GM12864 (cell line): ENCODE data around the gene CCKAR.
"Not testable (repeated sequence)": the region's sequence is repeated elsewhere in the genome, so short reads cannot be mapped to it uniquely, and the experiment has no call there.

ENCODE experiments used
- DNase-seq: peaks from one replicate; pipeline ENCODE4 v3.0.0-alpha.2; 2011; ENCODE audit warnings: low read depth
- H3K4me3 ChIP-seq: 2 replicates; pipeline ENCODE4 v1.5.1; 2011; ENCODE audit warnings: mild to moderate bottlenecking, low read depth, low read length, control low read depth
- TF ChIP-seq, protein P1 (sequence below): IDR thresholded peaks from 2 replicates; pipeline ENCODE4 v1.5.1; 2011; ENCODE audit warnings: low read depth, mild to moderate bottlenecking, moderate library complexity, low read length, control low read depth, inconsistent platforms; ENCODE audit errors: missing control alignments

Gene CCKAR

DNA sequence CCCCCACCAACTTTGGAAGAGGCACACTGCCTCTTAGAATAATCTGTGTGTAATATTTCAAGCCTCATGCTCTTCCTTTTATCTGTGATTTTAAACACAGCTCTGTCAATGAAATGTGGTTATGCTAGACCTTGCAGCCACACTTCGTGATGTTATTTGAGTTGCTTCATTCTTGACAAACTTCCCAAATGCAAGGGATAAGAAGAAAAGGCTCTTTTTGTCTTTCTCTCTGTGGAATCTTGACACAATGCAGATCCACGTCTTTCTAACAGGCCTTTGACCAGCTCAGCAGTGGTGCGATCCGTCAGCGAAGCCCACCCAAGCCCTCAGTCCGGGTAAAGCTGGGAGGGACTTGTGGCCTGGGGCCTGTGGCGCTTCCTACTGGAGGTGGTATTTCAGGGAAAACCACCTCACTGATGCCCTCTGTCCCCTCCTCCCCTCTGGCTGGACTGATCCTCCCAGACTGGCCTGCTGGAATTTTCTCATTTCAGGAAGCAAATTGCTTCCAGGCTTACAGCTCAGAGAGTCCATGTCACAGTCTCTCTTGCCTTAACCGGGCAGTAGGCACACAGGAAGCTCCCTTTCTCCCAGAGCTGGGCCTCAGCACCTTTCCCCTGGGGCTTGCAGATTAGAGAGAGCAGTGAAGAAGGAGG lies 19.5 kb upstream of the CCKAR start:
- H3K4me3 ChIP-seq: no peak overlapping the region
- no peak for DNase-seq
- TF ChIP-seq, protein P1, sequence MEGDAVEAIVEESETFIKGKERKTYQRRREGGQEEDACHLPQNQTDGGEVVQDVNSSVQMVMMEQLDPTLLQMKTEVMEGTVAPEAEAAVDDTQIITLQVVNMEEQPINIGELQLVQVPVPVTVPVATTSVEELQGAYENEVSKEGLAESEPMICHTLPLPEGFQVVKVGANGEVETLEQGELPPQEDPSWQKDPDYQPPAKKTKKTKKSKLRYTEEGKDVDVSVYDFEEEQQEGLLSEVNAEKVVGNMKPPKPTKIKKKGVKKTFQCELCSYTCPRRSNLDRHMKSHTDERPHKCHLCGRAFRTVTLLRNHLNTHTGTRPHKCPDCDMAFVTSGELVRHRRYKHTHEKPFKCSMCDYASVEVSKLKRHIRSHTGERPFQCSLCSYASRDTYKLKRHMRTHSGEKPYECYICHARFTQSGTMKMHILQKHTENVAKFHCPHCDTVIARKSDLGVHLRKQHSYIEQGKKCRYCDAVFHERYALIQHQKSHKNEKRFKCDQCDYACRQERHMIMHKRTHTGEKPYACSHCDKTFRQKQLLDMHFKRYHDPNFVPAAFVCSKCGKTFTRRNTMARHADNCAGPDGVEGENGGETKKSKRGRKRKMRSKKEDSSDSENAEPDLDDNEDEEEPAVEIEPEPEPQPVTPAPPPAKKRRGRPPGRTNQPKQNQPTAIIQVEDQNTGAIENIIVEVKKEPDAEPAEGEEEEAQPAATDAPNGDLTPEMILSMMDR: no peak

DNA sequence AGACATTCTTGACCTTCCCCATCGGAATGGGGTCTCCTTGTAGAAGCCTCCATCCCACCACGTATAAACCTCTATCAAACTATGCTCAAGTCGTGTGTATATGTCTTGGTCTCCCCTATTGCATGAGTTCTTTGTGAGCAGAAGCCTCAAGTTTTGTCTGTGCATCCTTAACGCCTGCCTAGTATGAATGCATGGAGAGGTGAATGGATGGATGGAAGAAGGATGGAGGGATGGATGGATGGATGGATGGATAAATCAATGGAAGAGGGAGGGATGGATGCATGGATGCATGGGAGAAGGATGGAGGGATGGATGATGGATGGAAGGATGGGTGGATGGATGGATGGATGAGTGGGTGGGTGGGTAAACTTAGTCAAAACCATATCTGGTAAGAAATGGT lies 17.0 kb upstream of the CCKAR start:
- TF ChIP-seq, protein P1: no peak
- H3K4me3 ChIP-seq: no peak overlapping the region
- DNase-seq: no peak

DNA sequence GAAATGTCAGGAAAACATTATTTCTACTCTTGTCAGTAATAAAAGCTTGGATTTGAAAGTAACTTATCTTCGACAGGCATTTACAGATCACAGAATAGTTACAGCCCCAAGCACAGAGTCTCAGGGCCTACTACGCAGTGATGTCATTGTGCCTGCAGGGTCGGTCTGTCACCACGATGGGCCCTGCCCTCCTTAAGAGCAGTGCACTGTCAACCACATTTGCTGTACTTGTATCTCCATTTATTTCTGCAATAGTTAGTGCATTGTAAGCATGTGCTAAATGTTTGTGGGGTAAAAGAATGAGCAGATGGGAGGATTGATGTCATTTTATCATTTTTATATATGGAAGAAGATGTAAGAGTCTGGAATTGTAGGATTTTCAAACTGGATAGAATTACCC lies 13.6 kb upstream of the CCKAR start:
- H3K4me3 ChIP-seq: no peak overlapping the region
- DNase-seq: no peak
- TF ChIP-seq, protein P1: no peak

DNA sequence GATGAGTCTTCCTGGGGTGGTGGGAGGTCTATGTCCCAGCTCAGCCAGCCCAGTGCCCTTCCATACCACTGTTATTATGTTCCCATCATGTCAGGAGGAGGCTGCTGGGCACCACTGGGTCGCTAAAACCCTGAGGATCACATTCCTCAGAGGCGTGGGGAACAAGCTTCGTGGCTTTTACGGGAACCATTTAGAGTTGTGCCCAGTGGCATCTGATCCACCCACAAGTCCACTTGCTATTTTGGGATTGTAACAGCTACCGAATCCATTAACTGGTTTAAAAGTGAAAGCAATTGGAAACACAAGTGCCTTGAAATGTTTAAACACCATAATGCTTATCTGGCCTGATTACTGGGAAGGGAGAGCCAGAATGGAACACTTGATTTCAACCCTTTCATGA lies 13.1 kb upstream of the CCKAR start:
- TF ChIP-seq, protein P1: no peak
- H3K4me3 ChIP-seq: no peak overlapping the region
- DNase-seq: no peak

DNA sequence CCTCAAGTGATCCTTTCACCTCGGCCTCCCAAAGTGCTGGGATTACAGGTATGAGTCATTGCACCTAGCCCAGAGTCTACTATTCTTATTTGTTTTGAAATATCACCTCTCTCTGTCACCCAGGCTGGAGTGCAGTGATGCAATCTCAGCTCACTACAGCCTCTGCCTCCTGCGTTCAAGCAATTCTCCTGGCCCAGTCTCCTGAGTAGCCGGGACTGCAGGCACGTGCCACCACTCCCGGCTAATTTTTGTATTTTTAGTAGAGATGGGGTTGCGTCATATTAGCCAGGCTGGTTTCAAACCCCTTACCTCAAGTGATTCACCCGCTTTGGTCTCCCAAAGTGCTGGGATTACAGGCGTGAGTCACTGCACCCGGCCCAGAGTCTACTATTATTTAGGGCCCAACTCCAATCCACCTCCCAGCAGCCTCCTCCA lies 10.3 kb upstream of the CCKAR start:
- H3K4me3 ChIP-seq, DNase-seq: not testable (repeated sequence)

GRCh38 chr4:26496207-26496783 lies 6.0 kb upstream of the CCKAR start:
- TF ChIP-seq, protein P1: no peak
- H3K4me3 ChIP-seq: no peak overlapping the region
- DNase-seq: no peak

GRCh38 chr4:26493461-26493860 lies 3.2 kb upstream of the CCKAR start:
- DNase-seq: no peak
- TF ChIP-seq, protein P1: no peak

More at GRCh38 chr4:26493461-26493860, 3.2 kb upstream of the CCKAR start:
- no peak overlapping the region for H3K4me3 ChIP-seq
